GM12878 (cell line): Measurements from ENCODE around the gene SPRTN. TPM values are rescaled to one million over a fixed set of nuclear protein-coding genes. Genes with fewer than 3 reads are reported as not detected.

Source experiments
- ATAC-seq: fragments of 200-7000 bp; cut with Tn5 transposase; 3 replicates; pipeline ENCODE4 v1.9.1; 2020; ENCODE audit warnings: mild to moderate bottlenecking, moderate library complexity
- BruUV-seq: library from RNA; stranded (reverse); fragments of 400-500 nt; replicated peaks from 2 replicates; lab custom pipeline; 2021; lab: Mats Ljungman, UMichigan
- CTCF ChIA-PET: fragments of 300-600 bp; sonication (Branson Sonifier 250); formaldehyde crosslinking; extraction: SDS; loops from one replicate; lab custom pipeline; 2021; ENCODE audit warnings: inconsistent platforms; lab: Yijun Ruan, JAX
- POLR2A ChIA-PET: fragments of 350-600 bp; formaldehyde crosslinking; extraction: SDS; loops from one replicate; lab custom pipeline; 2021; ENCODE audit warnings: inconsistent platforms; lab: Charles Lee
- RAD21 ChIA-PET: fragments of 300-600 bp; sonication (Branson Sonifier 250); formaldehyde crosslinking; loops from one replicate; lab custom pipeline; 2023; ENCODE audit warnings: antibody characterized with exemption; ENCODE audit not compliant: unreplicated experiment; lab: Charles Lee
- SMC1A ChIA-PET: fragments of 300-600 bp; sonication (Branson Sonifier 250); formaldehyde crosslinking; loops from one replicate; lab custom pipeline; 2023; ENCODE audit not compliant: unreplicated experiment, uncharacterized antibody; lab: Charles Lee
- DNase-seq: peaks from one replicate; pipeline ENCODE4 v3.0.0-alpha.2; 2011; ENCODE audit warnings: low read depth, low spot score
- FAIRE-seq: peaks from 3 replicates; lab custom pipeline; 2011; peaks lifted over from hg19 to GRCh38; lab: Jason Lieb, UNC
- H2AFZ ChIP-seq: 2 replicates; pipeline ENCODE4 v1.6.0; 2011; ENCODE audit warnings: low read depth, low read length, control low read depth; ENCODE audit not compliant: control insufficient read depth
- H3K27ac ChIP-seq: 2 replicates; pipeline ENCODE4 v1.5.1; 2011; ENCODE audit warnings: control low read depth; ENCODE audit not compliant: control insufficient read depth, insufficient read depth
- H3K27me3 ChIP-seq, 2 experiments: replicated peaks in 1 of 2; 2 replicates each; pipeline versions ENCODE4 v1.6.0 to v1.6.1; 2011; ENCODE audit warnings: low read length in 1 of 2; ENCODE audit not compliant: control insufficient read depth in 2 of 2, insufficient read depth in 2 of 2
- H3K36me3 ChIP-seq, 2 experiments: 2 replicates each; pipeline ENCODE4 v1.5.1; 2011; ENCODE audit warnings: low read length in 1 of 2; ENCODE audit not compliant: control insufficient read depth in 2 of 2, insufficient read depth in 2 of 2
- H3K4me1 ChIP-seq: 2 replicates; pipeline ENCODE4 v1.6.1; 2011; ENCODE audit warnings: mild to moderate bottlenecking, low read length, moderate library complexity, mixed read lengths; ENCODE audit not compliant: control insufficient read depth, insufficient read depth
- H3K4me2 ChIP-seq: 2 replicates; pipeline ENCODE4 v1.6.0; 2011; ENCODE audit warnings: control low read depth; ENCODE audit not compliant: control insufficient read depth, insufficient read depth
- H3K4me3 ChIP-seq: fragments of 200-600 bp; sonication (generic); 2 replicates; pipeline ENCODE4 v1.5.1; 2016
- H3K79me2 ChIP-seq: 2 replicates; pipeline ENCODE4 v1.6.0; 2011; ENCODE audit warnings: low read length; ENCODE audit not compliant: control insufficient read depth, insufficient read depth
- H3K9ac ChIP-seq: 2 replicates; pipeline ENCODE4 v1.8.0; 2011; ENCODE audit warnings: low read length, control low read depth, mixed read lengths; ENCODE audit not compliant: control insufficient read depth, insufficient read depth
- H3K9me3 ChIP-seq: replicated peaks from 3 replicates; pipeline ENCODE4 v1.5.1; 2011; ENCODE audit warnings: mild to moderate bottlenecking, low read length; ENCODE audit not compliant: control insufficient read depth, insufficient read depth
- H4K20me1 ChIP-seq: 2 replicates; pipeline ENCODE4 v1.6.0; 2011; ENCODE audit not compliant: control insufficient read depth, insufficient read depth
- SREBF2 ChIP-seq: IDR thresholded peaks from 2 replicates; pipeline ENCODE4 v1.6.1; 2012; ENCODE audit warnings: mild to moderate bottlenecking, low read length
- TBL1XR1 ChIP-seq: IDR thresholded peaks from 2 replicates; pipeline ENCODE4 v1.6.1; 2012; ENCODE audit warnings: low read depth, low read length, improper control_type of control experiment
- WGBS: methylation state at CpG from one replicate; pipeline ENCODE4 v1.1.6; 2016; ENCODE audit warnings: low lambda C conversion rate; ENCODE audit not compliant: insufficient replicate concordance, insufficient coverage; ENCODE audit errors: missing lambda C conversion rate; 5-methylcytosine and 5-hydroxymethylcytosine counted together
- in situ Hi-C: fragments of 300-500 bp; cut with MboI; formaldehyde crosslinking; loops from 9 replicates; pipeline ENCODE4 v1.14.3; 2018; ENCODE audit warnings: mixed read lengths
- intact Hi-C: fragments of 100-400 bp; cut with micrococcal nuclease; formaldehyde crosslinking; loops from one replicate; pipeline ENCODE4 v1.14.2; 2022; ENCODE audit not compliant: unreplicated experiment
- polyA plus RNA-seq, 11 experiments: library from polyadenylated mRNA; depleted of rRNA in 4 of 11; unstranded in 6 of 11; stranded (reverse) in 5 of 11; fragments of >200 nt; fragmentation: Nextera tagmentation in 4 of 11; fragmentation: Illumina TruSeq in 1 of 11; extraction: Ambion mirVana in 4 of 11; extraction: Trizol in 1 of 11; gene quantifications; 1 replicate in 1 of 11; 2 replicates in 10 of 11; pipeline versions ENCODE4 v1.2.1 to v1.2.3, GENCODE V29; 2011 to 2016; ENCODE audit warnings: inconsistent platforms in 2 of 11, missing spikeins in 2 of 11, low read depth in 1 of 11
- total RNA-seq, 4 experiments: library from RNA; depleted of rRNA in 3 of 4; stranded (reverse); fragments of >200 nt in 3 of 4; fragmentation: Illumina TruSeq in 1 of 4; extraction: Trizol in 1 of 4; gene quantifications; 2 replicates each; pipeline versions ENCODE4 v1.2.1 to v1.2.3, GENCODE V29; 2013 to 2021
- TF ChIP-seq, protein P1 (sequence below): fragments of 450-650 bp; IDR thresholded peaks from 2 replicates; pipeline ENCODE4 v1.6.1; 2016; ENCODE audit warnings: mild to moderate bottlenecking, moderate library complexity, borderline replicate concordance

Gene SPRTN
- total and polyA plus RNA-seq, 10 of the 15 experiments (the other 5 are each of a cell fraction or from before 2014, with no cell fraction given): 4.4 to 16.5 (median 12.1) TPM

DNA sequence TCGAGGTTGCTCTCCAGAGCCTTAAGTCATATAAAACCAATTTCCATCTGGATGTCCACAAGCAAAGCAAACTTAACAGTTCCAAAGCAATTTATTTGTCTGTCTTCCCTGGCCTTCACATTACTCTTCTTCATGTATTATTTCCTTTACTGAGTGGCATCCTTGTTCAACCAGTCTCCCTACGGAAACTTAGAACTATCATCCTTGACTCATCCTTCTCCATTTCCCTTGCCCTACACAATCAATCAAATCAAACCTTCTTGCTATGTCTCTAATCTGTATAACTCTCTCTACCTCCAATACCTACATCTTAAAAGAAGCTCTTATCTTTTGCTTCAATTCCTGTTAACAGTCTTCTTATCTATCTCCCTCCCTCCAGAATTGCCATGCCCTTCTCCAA, 58.5 kb downstream of the SPRTN start:
- H3K79me2 ChIP-seq: peaks cover 28% of the 10 kb centered on the region
- H3K9me3 ChIP-seq: no peaks in the 10 kb centered on the region
- no peaks in the 10 kb centered on the region; the same call in 1 of the 2 replicates for H4K20me1 ChIP-seq
- no TSS peak for BruUV-seq
- in situ Hi-C loops: no loop called here
- RAD21 ChIA-PET: no interaction called here
- intact Hi-C loops: no loop called here
- SMC1A ChIA-PET: interaction anchor here (0.5 kb wide), 1 partner anchor 13 kb away, joined by 3 read pairs; no protein-coding TSS in a partner anchor
- FAIRE-seq: no peak
- no peak overlapping the region for H2AFZ ChIP-seq
- CTCF ChIA-PET: interaction anchor here (0.8 to 2.1 kb wide), 2 partner anchors 15 to 17 kb away, joined by 3 to 5 read pairs; no protein-coding TSS in a partner anchor
- H3K27ac ChIP-seq: no peak overlapping the region
- H3K4me1 ChIP-seq: no peaks in the 10 kb centered on the region
- H3K27me3 ChIP-seq: no peaks in the 10 kb centered on the region
- ATAC-seq: no peak
- DNase-seq: no peak
- no peak overlapping the region for H3K9ac ChIP-seq
- no peak overlapping the region for H3K4me3 ChIP-seq
- no peak for TF ChIP-seq TBL1XR1
- TF ChIP-seq, all 136 proteins: peak for 0
- no peak overlapping the region for H3K4me2 ChIP-seq
- 100% methylated on average over 2 of the region's 2 CpGs for WGBS
- POLR2A ChIA-PET: no interaction called here
- peaks cover 0 to 5% of the 10 kb centered on the region in 2 experiments; a peak in 1 of 4 replicates for H3K36me3 ChIP-seq

DNA sequence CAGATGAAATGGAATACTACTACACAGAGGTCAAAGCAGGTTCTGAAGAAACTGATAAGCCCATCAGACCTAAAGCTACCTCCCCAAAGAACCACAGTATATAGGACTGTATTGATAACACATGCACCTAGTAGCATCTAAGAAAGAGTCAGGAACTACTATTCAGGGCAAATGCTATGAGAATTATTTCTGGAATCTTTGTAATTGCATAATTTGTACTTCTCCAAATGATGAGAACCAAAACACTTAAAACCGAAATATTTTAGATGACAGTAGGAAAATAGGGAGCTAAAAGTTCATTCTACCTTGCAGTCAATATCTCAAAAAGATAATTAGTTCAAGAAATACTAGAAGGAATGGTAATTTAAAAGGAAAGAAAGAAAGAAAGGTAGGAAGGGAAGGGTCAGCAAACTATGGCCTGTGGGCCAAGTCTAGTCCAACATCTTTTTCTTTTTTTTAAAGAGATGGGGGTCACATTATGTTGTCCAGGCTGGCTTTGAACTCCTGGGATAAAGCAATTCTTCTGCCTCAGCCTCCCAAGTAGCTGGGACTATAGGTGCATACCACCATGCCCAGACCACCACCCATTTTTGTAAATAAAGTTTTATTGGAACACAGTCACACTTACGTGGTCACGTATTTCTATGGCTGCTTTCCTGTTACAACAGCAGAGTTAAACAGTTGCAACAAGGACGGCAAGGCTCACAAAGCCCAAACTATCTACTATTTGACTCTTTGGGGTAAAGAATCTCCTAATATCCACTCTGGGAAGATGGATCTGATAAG, 60.0 kb downstream of the SPRTN start:
- intact Hi-C loops: no loop called here
- RAD21 ChIA-PET: no interaction called here
- no peak for FAIRE-seq
- Histone ChIP-seq H4K20me1 (no peaks in the 10 kb centered on the region), H3K79me2 (peaks cover 25% of the 10 kb centered on the region), H2AFZ (no peak overlapping the region), H3K9ac (no peak overlapping the region), H3K36me3 (peaks cover 0 to 5% of the 10 kb centered on the region in 2 experiments; a peak in 1 of 4 replicates), H3K9me3 (no peaks in the 10 kb centered on the region), H3K4me1 (no peaks in the 10 kb centered on the region), H3K27me3 (no peaks in the 10 kb centered on the region), H3K27ac (no peak overlapping the region), H3K4me2 (no peak overlapping the region), H3K4me3 (no peak overlapping the region)
- no TSS peak for BruUV-seq
- POLR2A ChIA-PET: no interaction called here
- DNase-seq: no peak
- in situ Hi-C loops: no loop called here
- SMC1A ChIA-PET: interaction anchor here (0.5 kb wide), 1 partner anchor 1921 kb away, joined by 3 read pairs; no protein-coding TSS in a partner anchor
- 87% methylated on average over 4 of the region's 4 CpGs for WGBS
- TF ChIP-seq, protein P1, sequence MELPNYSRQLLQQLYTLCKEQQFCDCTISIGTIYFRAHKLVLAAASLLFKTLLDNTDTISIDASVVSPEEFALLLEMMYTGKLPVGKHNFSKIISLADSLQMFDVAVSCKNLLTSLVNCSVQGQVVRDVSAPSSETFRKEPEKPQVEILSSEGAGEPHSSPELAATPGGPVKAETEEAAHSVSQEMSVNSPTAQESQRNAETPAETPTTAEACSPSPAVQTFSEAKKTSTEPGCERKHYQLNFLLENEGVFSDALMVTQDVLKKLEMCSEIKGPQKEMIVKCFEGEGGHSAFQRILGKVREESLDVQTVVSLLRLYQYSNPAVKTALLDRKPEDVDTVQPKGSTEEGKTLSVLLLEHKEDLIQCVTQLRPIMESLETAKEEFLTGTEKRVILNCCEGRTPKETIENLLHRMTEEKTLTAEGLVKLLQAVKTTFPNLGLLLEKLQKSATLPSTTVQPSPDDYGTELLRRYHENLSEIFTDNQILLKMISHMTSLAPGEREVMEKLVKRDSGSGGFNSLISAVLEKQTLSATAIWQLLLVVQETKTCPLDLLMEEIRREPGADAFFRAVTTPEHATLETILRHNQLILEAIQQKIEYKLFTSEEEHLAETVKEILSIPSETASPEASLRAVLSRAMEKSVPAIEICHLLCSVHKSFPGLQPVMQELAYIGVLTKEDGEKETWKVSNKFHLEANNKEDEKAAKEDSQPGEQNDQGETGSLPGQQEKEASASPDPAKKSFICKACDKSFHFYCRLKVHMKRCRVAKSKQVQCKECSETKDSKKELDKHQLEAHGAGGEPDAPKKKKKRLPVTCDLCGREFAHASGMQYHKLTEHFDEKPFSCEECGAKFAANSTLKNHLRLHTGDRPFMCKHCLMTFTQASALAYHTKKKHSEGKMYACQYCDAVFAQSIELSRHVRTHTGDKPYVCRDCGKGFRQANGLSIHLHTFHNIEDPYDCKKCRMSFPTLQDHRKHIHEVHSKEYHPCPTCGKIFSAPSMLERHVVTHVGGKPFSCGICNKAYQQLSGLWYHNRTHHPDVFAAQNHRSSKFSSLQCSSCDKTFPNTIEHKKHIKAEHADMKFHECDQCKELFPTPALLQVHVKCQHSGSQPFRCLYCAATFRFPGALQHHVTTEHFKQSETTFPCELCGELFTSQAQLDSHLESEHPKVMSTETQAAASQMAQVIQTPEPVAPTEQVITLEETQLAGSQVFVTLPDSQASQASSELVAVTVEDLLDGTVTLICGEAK: peak; percentile 75
- no peak for TF ChIP-seq SREBF2
- CTCF ChIA-PET: interaction anchor here (0.6 to 2.1 kb wide), 4 partner anchors 16 to 165 kb away, joined by 3 to 5 read pairs (median 4); partner anchors contain the start of gene SPRTN
- ATAC-seq: no peak
